Central memory CD8-positive, alpha-beta T cell (primary cell): ENCODE measurements around the gene MRPL3.
"Not testable (repeated sequence)": the region's sequence is repeated elsewhere in the genome, so short reads cannot be mapped to it uniquely, and the experiment has no call there.

Experiments
- ATAC-seq: fragments of 150-1000 bp; cut with Tn5 transposase; replicated peaks from 2 replicates; pipeline ENCODE4 v1.10.0; 2022; ENCODE audit warnings: mild to moderate bottlenecking, moderate FRiP score, moderate number of reproducible peaks; ENCODE audit not compliant: poor library complexity, severe bottlenecking; ENCODE audit errors: extremely low read depth
- DNase-seq, 2 donors: peaks; one replicate each; pipeline ENCODE4 v3.0.0; 2021; ENCODE audit warnings: low spot score in 2 of 2
- H3K27ac Mint-ChIP-seq: one replicate; pipeline ENCODE4 v1.8.0; 2022; ENCODE audit warnings: low read depth, mild to moderate bottlenecking, moderate library complexity, mixed read lengths
- H3K27me3 Mint-ChIP-seq: one replicate; pipeline ENCODE4 v1.8.0; 2022; ENCODE audit warnings: mixed read lengths
- H3K36me3 Mint-ChIP-seq: one replicate; pipeline ENCODE4 v1.8.0; 2022; ENCODE audit warnings: mild to moderate bottlenecking, moderate library complexity, mixed read lengths; ENCODE audit not compliant: insufficient read depth
- H3K4me1 Mint-ChIP-seq: one replicate; pipeline ENCODE4 v1.8.0; 2022; ENCODE audit warnings: mixed read lengths
- H3K4me3 Mint-ChIP-seq: one replicate; pipeline ENCODE4 v1.8.0; 2022; ENCODE audit warnings: mild to moderate bottlenecking, moderate library complexity, mixed read lengths
- H3K9me3 Mint-ChIP-seq: one replicate; pipeline ENCODE4 v1.8.0; 2022; ENCODE audit warnings: mixed read lengths

Gene MRPL3

DNA sequence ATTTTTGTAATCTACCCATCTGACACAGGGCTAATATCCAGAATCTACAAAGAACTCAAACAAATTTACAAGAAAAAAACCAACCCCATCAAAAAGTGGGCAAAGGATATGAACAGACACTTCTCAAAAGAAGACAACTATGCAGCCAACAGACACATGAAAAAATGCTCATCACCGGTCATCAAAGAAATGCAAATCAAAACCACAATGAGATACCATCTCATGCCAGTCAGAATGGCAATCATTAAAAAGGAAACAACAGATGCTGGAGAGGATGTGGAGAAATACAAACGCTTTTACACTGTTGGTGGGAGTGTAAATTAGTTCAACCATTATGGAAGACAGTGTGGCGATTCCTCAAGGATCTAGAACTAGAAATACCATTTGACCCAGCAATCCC lies 16.2 kb downstream of the MRPL3 start:
- H3K9me3 Mint-ChIP-seq, H3K27me3 Mint-ChIP-seq, H3K4me3 Mint-ChIP-seq, DNase-seq, H3K27ac Mint-ChIP-seq, ATAC-seq: not testable (repeated sequence)
- peaks cover 28% of the 10 kb centered on the region for H3K36me3 Mint-ChIP-seq
- H3K4me1 Mint-ChIP-seq, result peaks cover 14% of the 10 kb centered on the region

DNA sequence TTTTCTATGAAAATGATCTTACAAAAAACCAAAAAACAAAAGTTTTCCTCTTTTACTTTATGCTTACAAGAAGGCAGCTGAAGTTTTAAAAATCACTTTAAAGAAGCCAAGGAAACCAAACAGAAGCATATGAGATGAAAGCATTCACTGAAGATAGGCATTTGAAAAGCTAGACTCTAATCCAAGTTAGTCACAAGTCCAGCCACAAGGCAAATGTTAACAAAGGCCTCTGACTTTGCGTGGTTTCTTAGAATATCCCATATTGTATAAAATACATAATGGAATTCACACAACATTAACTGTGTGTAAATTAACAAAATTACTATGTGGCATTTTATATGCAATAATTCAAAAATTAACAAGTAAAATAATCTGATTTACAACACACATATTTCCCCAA lies 17.7 kb downstream of the MRPL3 start:
- no peak overlapping the region for H3K4me3 Mint-ChIP-seq
- H3K27ac Mint-ChIP-seq, result no peak overlapping the region
- DNase-seq, result no peak
- no peaks in the 10 kb centered on the region for H3K9me3 Mint-ChIP-seq
- ATAC-seq, result no peak
- peaks cover 14% of the 10 kb centered on the region for H3K4me1 Mint-ChIP-seq
- H3K36me3 Mint-ChIP-seq, result peaks cover 30% of the 10 kb centered on the region
- no peaks in the 10 kb centered on the region for H3K27me3 Mint-ChIP-seq

- ATAC-seq (no peak), DNase-seq (no peak)
- H3K27me3 Mint-ChIP-seq, result no peaks in the 10 kb centered on the region
- H3K4me1 Mint-ChIP-seq, result peaks cover 14% of the 10 kb centered on the region
- no peak overlapping the region for H3K27ac Mint-ChIP-seq
- peaks cover 33% of the 10 kb centered on the region for H3K36me3 Mint-ChIP-seq
- no peak overlapping the region for H3K4me3 Mint-ChIP-seq
- no peaks in the 10 kb centered on the region for H3K9me3 Mint-ChIP-seq
These were observed 18.2 kb downstream of the MRPL3 start for GRCh38 chr3:131484496-131485111.

- no peaks in the 10 kb centered on the region for H3K9me3 Mint-ChIP-seq
- H3K36me3 Mint-ChIP-seq, result peaks cover 23% of the 10 kb centered on the region
- H3K4me1 Mint-ChIP-seq, result peaks cover 30% of the 10 kb centered on the region
- no peak overlapping the region for H3K4me3 Mint-ChIP-seq
- no peaks in the 10 kb centered on the region for H3K27me3 Mint-ChIP-seq
- no peak for ATAC-seq
- no peak overlapping the region for H3K27ac Mint-ChIP-seq
- no peak for DNase-seq
These were observed 22.7 kb downstream of the MRPL3 start for GRCh38 chr3:131480116-131480515.

- H3K9me3 Mint-ChIP-seq, result no peaks in the 10 kb centered on the region
- H3K27ac Mint-ChIP-seq, result no peak overlapping the region
- DNase-seq, result no peak
- H3K4me1 Mint-ChIP-seq, result peaks cover 41% of the 10 kb centered on the region
- ATAC-seq, result no peak
- no peaks in the 10 kb centered on the region for H3K27me3 Mint-ChIP-seq
- H3K36me3 Mint-ChIP-seq, result peaks cover 19% of the 10 kb centered on the region
- H3K4me3 Mint-ChIP-seq, result no peak overlapping the region
These were observed 25.0 kb downstream of the MRPL3 start for GRCh38 chr3:131477813-131478212.

DNA sequence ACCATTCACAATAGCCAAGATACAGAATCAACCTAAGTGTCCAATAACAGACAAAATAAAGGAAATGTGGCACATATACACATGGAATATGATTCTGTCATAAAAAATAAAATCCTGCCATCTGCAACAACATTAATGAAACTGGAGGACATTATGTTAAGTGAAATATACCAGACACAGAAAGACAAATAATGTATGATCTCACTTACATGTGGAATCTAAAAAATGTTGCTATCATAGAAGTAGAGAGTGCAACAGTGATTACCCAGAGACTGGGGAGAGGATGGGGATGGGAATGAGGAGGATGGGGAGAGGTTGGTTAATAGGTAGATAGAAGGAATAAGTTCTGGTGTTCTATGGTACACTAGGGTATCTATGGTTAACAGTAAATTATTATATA lies 28.7 kb downstream of the MRPL3 start:
- H3K9me3 Mint-ChIP-seq, result no peaks in the 10 kb centered on the region
- no peak overlapping the region for H3K27ac Mint-ChIP-seq
- H3K27me3 Mint-ChIP-seq, result no peaks in the 10 kb centered on the region
- ATAC-seq (no peak), DNase-seq (no peak)
- no peak overlapping the region for H3K4me3 Mint-ChIP-seq
- peaks cover 20% of the 10 kb centered on the region for H3K36me3 Mint-ChIP-seq
- H3K4me1 Mint-ChIP-seq, result peaks cover 44% of the 10 kb centered on the region

GRCh38 chr3:131470377-131470776 lies 32.4 kb downstream of the MRPL3 start:
- DNase-seq (no peak), ATAC-seq (no peak)
- no peaks in the 10 kb centered on the region for H3K9me3 Mint-ChIP-seq
- no peaks in the 10 kb centered on the region for H3K27me3 Mint-ChIP-seq
- H3K27ac Mint-ChIP-seq, result no peak overlapping the region
- no peak overlapping the region for H3K4me3 Mint-ChIP-seq
- peaks cover 20% of the 10 kb centered on the region for H3K4me1 Mint-ChIP-seq
- H3K36me3 Mint-ChIP-seq, result peaks cover 28% of the 10 kb centered on the region

DNA sequence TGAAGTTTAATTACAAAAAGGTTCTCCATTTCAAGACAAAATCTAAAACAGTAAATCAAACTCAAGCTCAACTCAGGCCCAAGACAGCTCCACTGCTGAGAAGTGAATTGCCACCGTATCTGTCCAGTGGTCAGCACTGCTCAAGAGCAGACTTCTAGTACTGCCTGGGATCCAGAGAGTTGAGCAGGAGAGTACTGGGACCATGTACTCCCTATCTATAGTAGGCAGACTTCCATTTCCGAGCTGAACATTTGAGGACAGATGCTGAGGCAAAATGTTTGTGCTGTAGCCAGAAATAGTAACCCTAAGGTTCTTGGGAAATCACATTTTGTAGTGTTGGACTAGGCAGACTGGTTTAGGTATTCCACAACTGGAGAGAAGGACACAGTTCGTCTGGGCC lies 44.1 kb downstream of the MRPL3 start:
- Mint-ChIP-seq H3K27me3 (no peaks in the 10 kb centered on the region), H3K27ac (no peak overlapping the region), H3K4me1 (no peaks in the 10 kb centered on the region), H3K9me3 (no peaks in the 10 kb centered on the region), H3K4me3 (no peak overlapping the region), H3K36me3 (peaks cover 14% of the 10 kb centered on the region)
- ATAC-seq (no peak), DNase-seq (no peak)

DNA sequence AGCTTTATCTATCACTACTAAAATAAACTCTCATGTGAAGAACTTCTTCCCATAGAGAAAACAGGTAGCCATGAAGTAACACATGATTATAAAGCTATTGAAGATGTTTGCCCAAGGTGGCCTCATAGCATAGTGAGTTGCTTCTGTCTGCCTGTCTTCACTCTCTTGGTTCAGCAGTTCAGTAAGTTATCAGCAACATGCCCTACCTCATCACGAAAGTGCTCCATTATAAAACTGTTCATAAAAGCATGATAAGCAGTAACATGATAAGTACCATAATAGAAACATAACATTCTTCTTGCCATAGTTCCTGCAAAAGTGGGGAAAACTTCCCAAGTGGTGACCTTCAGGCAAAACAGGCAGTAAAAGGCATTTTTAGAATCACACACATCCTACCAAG lies 45.6 kb downstream of the MRPL3 start:
- ATAC-seq, result no peak
- H3K27me3 Mint-ChIP-seq, result no peaks in the 10 kb centered on the region
- no peaks in the 10 kb centered on the region for H3K4me1 Mint-ChIP-seq
- no peaks in the 10 kb centered on the region for H3K9me3 Mint-ChIP-seq
- no peak overlapping the region for H3K4me3 Mint-ChIP-seq
- no peak overlapping the region for H3K27ac Mint-ChIP-seq
- DNase-seq, result no peak
- peaks cover 4% of the 10 kb centered on the region for H3K36me3 Mint-ChIP-seq

DNA sequence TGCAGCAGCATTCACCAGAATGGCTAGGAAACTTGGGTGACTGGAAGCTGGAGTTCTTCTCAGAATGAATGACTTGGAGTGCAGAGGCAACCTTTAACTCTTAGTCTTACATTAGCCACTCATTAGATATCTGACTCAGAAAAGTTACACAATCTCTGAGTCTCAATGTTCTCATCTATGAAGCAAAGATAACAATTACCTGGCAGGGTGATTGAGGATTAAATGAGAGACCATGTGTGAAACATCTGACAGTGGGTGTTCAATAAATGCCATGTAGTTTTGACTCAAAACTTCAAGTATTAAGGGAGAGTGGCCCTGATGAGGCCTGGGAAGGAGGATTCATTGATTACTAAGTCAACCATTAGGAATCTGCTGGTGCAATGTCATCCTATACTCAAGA lies 48.3 kb downstream of the MRPL3 start:
- no peak overlapping the region for H3K27ac Mint-ChIP-seq
- DNase-seq, result no peak
- no peaks in the 10 kb centered on the region for H3K36me3 Mint-ChIP-seq
- H3K4me1 Mint-ChIP-seq, result no peaks in the 10 kb centered on the region
- ATAC-seq, result no peak
- no peaks in the 10 kb centered on the region for H3K9me3 Mint-ChIP-seq
- H3K27me3 Mint-ChIP-seq, result peaks cover 9% of the 10 kb centered on the region
- no peak overlapping the region for H3K4me3 Mint-ChIP-seq

GRCh38 chr3:131453533-131453932 lies 49.2 kb downstream of the MRPL3 start:
- Mint-ChIP-seq H3K9me3 (no peaks in the 10 kb centered on the region), H3K27ac (no peak overlapping the region), H3K27me3 (peaks cover 9% of the 10 kb centered on the region), H3K36me3 (no peaks in the 10 kb centered on the region), H3K4me3 (no peak overlapping the region), H3K4me1 (no peaks in the 10 kb centered on the region)
- ATAC-seq (no peak), DNase-seq (no peak)

- Mint-ChIP-seq H3K27ac (no peak overlapping the region), H3K36me3 (no peaks in the 10 kb centered on the region), H3K4me3 (no peak overlapping the region), H3K27me3 (peaks cover 9% of the 10 kb centered on the region), H3K9me3 (no peaks in the 10 kb centered on the region), H3K4me1 (no peaks in the 10 kb centered on the region)
- ATAC-seq (no peak), DNase-seq (no peak)
These were observed 55.4 kb downstream of the MRPL3 start for GRCh38 chr3:131447349-131447748.

- H3K4me3 Mint-ChIP-seq, result no peak overlapping the region
- ATAC-seq (no peak), DNase-seq (no peak)
- H3K4me1 Mint-ChIP-seq, result no peaks in the 10 kb centered on the region
- H3K9me3 Mint-ChIP-seq, result no peaks in the 10 kb centered on the region
- H3K36me3 Mint-ChIP-seq, result no peaks in the 10 kb centered on the region
- no peak overlapping the region for H3K27ac Mint-ChIP-seq
- no peaks in the 10 kb centered on the region for H3K27me3 Mint-ChIP-seq
These were observed 58.6 kb downstream of the MRPL3 start for GRCh38 chr3:131444180-131444579.

GRCh38 chr3:131439084-131439483 lies 63.7 kb downstream of the MRPL3 start:
- Mint-ChIP-seq H3K36me3 (no peaks in the 10 kb centered on the region), H3K27ac (no peak overlapping the region), H3K9me3 (no peaks in the 10 kb centered on the region), H3K4me1 (no peaks in the 10 kb centered on the region), H3K4me3 (no peak overlapping the region), H3K27me3 (peaks cover 4% of the 10 kb centered on the region)
- DNase-seq, result no peak
- ATAC-seq, result no peak
